ENCODE measurements around the gene IGFBP4. TPM values are rescaled to one million over a fixed set of nuclear protein-coding genes. Genes with fewer than 3 reads are reported as not detected.
A peak's percentile ranks its signal among the peaks of the same experiment; 100 is the strongest.

IGFBP4 gene
- total RNA-seq, 2 donors from 2014 or later: 443 to 470 TPM

DNA sequence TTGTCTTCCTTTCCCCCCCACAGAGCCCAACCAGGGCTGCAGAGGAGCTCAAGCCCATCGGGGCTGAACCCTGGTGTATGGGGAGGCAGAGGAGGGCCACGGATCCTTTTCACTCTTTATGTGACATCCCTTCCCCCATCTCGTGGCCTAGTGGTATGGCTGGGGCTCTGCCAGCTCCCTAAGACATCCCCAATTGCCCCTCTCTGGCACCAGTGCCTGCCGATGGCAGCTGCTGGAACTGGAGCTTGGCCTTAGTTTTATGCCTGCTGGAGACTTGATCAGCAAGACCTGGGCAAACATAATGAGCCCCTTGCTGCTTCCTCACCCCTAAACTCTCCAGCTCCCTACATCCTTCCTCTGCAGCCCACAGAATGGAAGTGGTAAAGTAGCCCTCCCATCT, 17.5 kb upstream of the IGFBP4 start:
- intact Hi-C loops (cut with DNase I): no loop called here
- no peak for ATAC-seq
- no peak for DNase-seq

- DNase-seq: no peak
- intact Hi-C loops (cut with DNase I): no loop called here
- no peak for ATAC-seq
These were observed 16.2 kb upstream of the IGFBP4 start for GRCh38 chr17:40427002-40427491.

- no peak for DNase-seq
- intact Hi-C loops (cut with DNase I): no loop called here
- no peak for ATAC-seq
These were observed 12.7 kb upstream of the IGFBP4 start for GRCh38 chr17:40430272-40431230.

DNA sequence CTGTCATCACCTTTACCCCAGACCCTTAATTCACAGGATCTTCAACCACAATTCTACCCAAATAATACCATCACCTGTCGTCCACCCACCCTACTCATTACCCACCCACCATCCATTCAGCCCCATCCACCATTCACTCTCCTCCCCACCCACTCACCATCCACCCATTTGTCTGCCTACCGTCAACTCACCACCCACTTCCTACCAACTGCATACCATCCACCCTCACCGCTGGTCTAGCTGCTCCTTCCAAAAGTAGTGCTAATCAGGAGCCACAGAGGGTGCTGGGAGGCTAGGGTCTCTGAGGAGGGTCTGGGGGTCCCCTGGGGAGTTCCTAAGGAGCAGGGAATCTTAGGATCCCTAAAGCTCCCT, 12.0 kb upstream of the IGFBP4 start:
- DNase-seq (no peak), ATAC-seq (no peak)
- intact Hi-C loops (cut with DNase I): no loop called here

DNA sequence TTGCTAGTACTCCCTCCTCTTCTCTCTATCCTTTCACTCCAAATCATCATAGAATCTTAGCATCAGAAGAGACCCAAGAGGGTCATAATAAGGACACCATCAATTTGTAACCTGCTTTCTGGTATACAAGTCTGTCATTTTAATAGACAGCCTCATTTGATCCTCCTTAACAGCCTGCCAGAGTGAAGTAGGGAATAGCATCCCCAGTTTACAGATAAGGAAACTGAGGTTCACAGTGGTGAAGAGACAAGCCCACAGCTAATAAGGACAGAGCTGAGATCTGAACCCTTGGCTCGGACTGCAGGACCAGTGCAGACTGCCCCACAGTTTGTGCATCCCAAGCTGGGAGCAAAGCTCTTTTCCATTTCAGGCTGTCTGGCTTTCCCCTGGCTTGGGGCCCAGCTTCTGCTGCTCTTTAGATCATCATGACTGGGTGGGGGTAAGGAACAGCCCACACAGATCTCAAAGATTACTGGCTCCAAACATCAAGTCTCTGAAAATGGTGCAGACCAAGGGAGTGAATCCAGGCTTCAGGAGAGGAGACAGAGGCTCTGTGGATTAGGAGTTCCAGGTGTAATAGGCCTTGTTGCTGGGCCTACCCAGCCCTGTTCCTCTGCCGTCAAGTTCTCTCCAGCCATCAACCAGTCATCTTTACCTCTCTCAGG, 10.3 kb upstream of the IGFBP4 start:
- intact Hi-C loops (cut with DNase I): no loop called here
- DNase-seq (no peak), ATAC-seq (peak; percentile 31 to 56)

- DNase-seq (no peak), ATAC-seq (peak; percentile 14 to 52)
- intact Hi-C loops (cut with DNase I): no loop called here
These were observed 9.5 kb upstream of the IGFBP4 start for GRCh38 chr17:40433551-40434415.

DNA sequence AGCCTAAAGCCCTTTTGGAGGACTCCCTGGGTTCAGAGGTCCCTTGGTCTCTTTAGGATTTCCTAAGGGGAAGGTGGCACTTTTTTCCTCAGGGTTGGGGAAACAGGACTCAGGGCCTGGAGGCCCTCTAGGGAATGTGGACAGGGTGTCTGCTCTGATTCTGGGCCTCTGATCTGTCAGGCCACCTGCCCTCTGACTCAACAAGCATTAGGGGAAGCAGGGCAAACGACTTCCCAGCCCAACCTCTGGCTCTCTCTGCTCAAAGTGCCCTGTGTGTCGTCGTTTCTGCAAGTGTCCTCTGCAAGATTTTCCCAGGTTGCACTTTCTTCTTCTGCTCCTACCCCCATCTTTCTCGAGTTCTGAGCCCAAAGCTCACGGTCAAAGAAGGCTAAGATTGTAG, 6.6 kb upstream of the IGFBP4 start:
- DNase-seq (no peak), ATAC-seq (no peak)
- intact Hi-C loops (cut with DNase I): no loop called here

- intact Hi-C loops (cut with DNase I): no loop called here
- ATAC-seq (peak; percentile 18 to 62), DNase-seq (no peak)
These were observed 6.0 kb upstream of the IGFBP4 start for GRCh38 chr17:40437095-40437732.

- DNase-seq (no peak), ATAC-seq (no peak)
- intact Hi-C loops (cut with DNase I): loop anchor here (5.0 kb wide), 3 partner anchors 37 to 117 kb away; no protein-coding TSS in a partner anchor
These were observed 3.1 kb upstream of the IGFBP4 start for GRCh38 chr17:40440166-40440565.

- DNase-seq: peak; percentile 76
- ATAC-seq: peak; percentile 13 to 22
- intact Hi-C loops (cut with DNase I): loop anchor here (5.0 kb wide), 3 partner anchors 35 to 115 kb away; no protein-coding TSS in a partner anchor
These were observed 656 bp upstream of the IGFBP4 start for GRCh38 chr17:40442392-40443195.

GRCh38 chr17:40443988-40444899, 994 bp downstream of the IGFBP4 start:
- no peak for DNase-seq
- intact Hi-C loops (cut with DNase I): loop anchor here (5.0 kb wide), 3 partner anchors 33 to 113 kb away; no protein-coding TSS in a partner anchor
- ATAC-seq: no peak

DNA sequence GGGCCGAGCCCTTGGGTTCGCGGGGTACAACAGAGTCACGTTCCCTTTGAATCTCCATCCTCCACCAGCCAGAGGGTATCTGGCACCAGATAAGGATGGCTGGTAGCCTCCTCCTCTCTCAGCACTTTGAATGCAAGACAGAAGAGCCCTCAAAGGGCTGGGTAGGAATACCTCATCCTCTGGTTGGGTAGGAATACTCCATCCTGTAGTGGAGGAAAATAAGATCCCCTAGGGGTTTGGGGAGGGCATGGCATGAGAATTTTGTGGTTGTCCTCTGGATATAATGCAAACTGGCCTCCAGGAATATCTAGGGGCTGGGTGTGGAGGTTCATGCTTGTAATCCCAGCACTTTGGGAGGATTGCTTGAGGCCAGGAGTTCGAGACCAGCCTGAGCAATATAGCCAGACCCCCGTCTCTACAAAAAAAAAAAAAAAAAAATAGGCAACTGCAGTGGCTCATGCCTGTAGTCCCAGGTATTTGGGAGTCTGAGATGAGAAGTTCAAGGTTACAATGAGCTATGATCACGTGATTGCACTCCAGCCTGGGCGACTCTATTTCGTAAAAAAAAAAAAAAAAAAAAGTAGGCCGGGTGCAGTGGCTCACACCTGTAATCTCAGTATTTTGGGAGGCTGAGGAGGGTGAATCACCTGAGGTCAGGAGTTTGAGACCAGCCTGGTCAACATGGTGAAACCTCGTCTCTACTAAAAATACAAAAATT, 2.7 kb downstream of the IGFBP4 start:
- ATAC-seq (no peak), DNase-seq (no peak)
- intact Hi-C loops (cut with DNase I): no loop called here

GRCh38 chr17:40447148-40447644, 3.9 kb downstream of the IGFBP4 start:
- intact Hi-C loops (cut with DNase I): no loop called here
- ATAC-seq: peak in 1 of 2 donors; percentile 12
- no peak for DNase-seq

DNA sequence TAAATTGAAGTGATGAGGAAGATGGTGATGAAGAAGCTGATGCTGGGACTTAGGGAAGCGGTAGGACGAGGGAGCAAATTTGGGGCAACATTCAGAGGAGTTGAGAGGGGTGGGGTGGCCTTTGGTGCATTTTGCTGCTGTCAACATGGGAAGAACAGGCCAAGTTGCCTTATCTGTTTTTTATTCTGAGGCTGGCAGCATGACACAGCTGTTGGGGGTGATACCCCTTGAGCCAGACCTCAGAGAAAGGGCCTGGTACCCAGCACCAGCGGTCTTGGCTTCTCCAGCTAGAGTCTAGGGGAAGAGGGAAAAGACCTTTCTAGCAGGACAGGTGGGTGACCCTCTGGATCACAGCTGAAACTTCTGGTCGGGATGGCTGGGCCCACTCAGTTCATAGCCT, 4.6 kb downstream of the IGFBP4 start:
- no peak for DNase-seq
- intact Hi-C loops (cut with DNase I): no loop called here
- ATAC-seq: no peak

DNA sequence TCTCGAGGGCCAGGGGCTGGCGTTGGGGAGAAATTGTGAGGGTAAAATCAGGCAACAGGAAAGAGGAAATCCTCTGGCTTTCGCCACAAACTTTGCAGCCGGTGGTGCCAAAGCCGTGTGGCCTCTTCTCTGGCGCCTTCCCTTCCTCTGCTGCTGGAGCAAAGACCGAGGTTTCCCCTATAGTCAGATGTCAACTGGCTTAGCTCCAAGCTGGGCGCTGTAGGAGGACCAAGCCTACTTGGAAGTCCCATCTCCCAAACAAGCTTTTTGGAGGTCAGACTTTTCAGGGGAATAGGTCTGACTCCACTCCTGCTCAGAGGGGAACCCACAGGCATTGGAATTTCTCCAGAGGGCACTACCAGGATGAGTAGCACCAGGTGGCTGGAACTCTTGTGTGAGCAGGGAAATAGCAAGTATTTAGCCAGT, 5.0 kb downstream of the IGFBP4 start:
- peak; percentile 71 for DNase-seq
- intact Hi-C loops (cut with DNase I): no loop called here
- ATAC-seq: peak in 1 of 2 donors; percentile 3

GRCh38 chr17:40448639-40449261, 5.5 kb downstream of the IGFBP4 start:
- ATAC-seq: peak in 1 of 2 donors; percentile 11
- DNase-seq: no peak
- intact Hi-C loops (cut with DNase I): no loop called here
